ENCODE data around the gene CLDN9.

Gene CLDN9

GRCh38 chr16:3056336-3057180 is 43.8 kb downstream of the CLDN9 start:
- DNase-seq (ENCODE audit: low spot score): no peak

GRCh38 chr16:3057181-3058138 is 44.7 kb downstream of the CLDN9 start:
- DNase-seq (ENCODE audit: low spot score): no peak

GRCh38 chr16:3058139-3059030 is 45.7 kb downstream of the CLDN9 start:
- DNase-seq (ENCODE audit: low spot score): no peak

DNA sequence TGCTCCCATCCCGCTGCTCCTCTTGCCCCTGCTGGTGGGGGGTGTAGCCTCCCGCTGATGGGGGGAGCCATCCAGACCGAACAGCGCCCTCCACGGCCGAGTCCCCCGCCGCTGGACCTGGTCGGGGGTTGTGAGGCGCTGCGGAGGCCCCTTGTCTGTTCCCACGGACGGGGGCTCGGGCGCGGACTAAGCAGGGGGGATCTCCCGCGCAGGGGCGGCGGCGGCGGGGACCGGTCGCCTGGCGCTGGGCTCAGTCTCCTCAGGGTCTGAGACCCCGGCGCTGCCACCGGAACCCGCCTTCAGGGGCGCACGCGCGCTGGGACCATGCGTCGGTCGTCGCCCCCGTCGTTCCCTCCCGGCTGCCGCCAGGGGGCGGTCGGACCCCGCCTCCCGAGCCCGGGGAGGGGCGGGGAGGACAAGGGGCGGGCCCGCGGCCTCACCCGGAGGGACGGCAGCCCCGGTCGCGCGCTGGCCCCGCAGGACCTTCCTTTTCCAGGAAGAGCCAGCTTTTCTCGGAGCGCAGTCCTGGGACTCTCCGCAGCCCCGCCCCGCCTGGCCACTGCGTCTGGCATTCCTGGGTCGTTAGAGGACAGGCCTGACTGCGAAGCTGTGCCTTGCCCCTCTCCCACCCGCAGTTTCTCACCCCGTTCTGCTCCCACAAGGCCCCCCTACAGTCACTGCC is 46.5 kb downstream of the CLDN9 start:
- peak; percentile 96 for DNase-seq (ENCODE audit: low spot score)

GRCh38 chr16:3059723-3060242 is 47.1 kb downstream of the CLDN9 start:
- no peak for DNase-seq (ENCODE audit: low spot score)

DNA sequence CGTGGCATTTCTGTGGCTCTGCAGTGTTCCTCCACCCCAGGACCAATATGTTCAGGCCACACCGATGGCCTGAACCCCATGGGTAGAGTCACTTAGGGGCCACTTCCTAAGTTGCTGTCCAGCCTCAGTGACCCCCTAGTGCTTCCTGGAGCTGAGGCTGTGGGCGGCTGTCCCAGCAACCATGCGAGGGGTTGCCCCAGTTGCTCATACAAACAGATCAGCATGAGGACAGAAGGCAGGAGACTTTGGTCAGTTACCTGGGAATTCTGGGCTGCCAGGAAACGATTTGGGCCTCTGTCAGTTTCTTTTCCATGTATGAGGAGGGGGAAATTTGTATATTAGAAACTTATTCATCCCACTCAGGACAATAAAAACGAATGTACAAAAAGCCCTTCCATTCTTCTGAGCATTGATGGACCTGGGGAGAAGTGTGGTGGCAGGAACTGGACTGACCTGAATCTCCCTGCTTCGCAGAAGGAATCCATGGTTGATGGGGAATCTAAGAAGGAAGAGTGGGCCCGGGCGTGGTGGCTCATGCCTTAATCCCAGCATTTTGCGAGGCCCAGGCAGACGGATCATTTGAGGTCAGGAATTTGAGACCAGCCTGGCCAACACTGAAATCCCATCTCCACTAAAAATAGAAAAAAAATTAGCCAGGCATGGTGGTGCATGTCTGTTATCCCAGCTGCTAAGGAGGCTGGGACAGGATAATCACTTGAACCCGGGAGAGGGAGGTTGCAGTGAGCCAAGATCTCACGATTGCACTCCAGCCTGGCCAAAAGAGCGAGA is 47.8 kb downstream of the CLDN9 start:
- DNase-seq (ENCODE audit: low spot score): no peak

DNA sequence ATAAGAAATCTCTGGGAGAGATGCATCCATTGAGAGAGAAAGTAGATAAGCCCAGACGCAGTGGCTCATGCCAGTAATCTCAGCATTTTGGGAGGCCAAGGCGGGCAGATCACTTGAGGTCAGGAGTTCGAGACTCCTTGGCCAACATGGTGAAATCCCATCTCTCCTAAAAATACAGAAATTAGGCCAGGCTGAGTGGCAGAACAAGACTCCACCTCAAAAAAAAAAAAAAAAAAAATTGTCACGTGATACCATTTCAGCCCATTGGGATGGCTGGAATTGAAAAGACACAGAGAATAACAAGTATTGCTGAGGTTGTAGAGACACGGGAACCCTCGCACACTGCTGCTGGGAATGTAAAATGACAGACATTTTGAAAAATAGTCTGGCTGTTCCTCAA is 49.8 kb downstream of the CLDN9 start:
- DNase-seq (ENCODE audit: low spot score): no peak

GRCh38 chr16:3063625-3064386 is 51.1 kb downstream of the CLDN9 start:
- no peak for DNase-seq (ENCODE audit: low spot score)

Data from ecto neural progenitor cell (in vitro differentiated cells).